GM19455 (cell line): ENCODE results near the gene VDAC2.
A peak's percentile ranks its signal among the peaks of the same experiment; 100 is the strongest.
"Not testable (repeated sequence)": the region's sequence is repeated elsewhere in the genome, so short reads cannot be mapped to it uniquely, and the experiment has no call there.

ENCODE experiments used
- ATAC-seq: cut with Tn5 transposase; IDR thresholded peaks from one replicate; pipeline ENCODE4 v1.9.1; 2021; ENCODE audit not compliant: unreplicated experiment

The VDAC2 gene

DNA sequence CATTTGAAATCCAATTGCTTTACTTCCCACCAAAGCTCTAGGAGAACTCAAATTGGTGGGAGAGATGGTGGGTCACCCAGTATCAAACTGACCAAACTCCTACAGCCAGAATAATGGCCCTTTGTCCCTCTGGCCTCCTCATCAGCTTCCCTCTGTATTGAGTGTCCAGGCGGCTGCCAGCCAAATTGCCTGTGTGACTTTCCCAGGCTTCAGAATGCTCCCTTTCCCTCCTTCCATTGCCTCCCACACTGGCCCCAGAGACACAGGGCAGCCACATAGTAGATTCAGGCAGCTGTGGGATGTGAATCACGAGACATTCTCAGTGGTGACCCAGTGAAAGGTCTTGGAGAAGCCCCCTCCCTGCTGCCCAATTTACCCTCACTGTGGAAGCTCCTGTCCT lies 12.7 kb upstream of the VDAC2 start:
- ATAC-seq, result no peak

GRCh38 chr10:75199949-75200348 lies 10.6 kb upstream of the VDAC2 start:
- ATAC-seq, result not testable (repeated sequence)

- ATAC-seq, result no peak
Measured at GRCh38 chr10:75201793-75202307, 8.7 kb upstream of the VDAC2 start.

GRCh38 chr10:75202321-75203045 lies 8.1 kb upstream of the VDAC2 start:
- no peak for ATAC-seq

DNA sequence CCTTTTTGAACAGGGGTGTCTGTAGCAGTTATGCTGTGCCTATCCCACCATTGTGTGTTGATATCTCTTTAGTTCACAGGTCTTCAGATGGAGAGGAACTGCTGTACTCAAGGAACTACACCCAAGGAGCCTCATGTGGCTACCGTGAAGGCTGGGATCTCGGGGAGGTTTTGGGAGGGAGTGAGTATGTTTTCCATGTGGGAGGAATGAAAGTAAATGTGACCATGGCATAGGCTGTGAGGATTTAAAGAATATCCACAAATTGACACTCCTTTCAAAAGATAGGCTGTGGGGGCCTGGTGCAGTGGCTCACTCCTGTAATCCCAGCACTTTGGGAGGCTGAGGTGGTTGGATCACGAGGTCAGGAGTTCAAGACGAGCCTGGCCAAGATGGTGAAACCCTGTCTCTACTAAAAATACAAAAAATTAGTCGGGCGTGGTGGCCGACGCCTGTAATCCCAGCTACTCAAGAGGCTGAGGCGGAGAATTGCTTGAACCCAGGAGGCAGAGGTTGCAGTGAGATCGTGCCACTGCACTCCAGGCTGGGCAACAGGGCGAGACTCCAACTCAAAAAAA lies 7.5 kb upstream of the VDAC2 start:
- not testable (repeated sequence) for ATAC-seq

DNA sequence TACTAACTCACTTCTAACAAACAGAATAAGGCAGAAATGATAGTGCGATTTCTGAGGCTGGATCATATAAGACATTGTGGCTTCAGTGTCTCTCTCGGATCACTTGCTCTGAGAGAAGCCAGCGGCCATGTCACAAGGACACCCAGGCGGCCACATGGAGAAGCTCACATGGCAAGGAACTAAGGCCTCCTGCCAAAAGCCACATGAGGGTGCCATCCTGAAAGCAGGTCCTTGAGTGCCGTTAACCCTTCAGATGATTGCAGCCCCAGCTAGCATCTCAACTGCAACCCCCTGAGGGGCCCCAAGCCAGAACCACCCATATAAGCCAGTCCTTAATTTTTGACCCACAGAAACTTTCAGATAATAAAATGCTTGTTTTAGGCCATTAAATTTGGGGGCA lies 6.9 kb upstream of the VDAC2 start:
- no peak for ATAC-seq

- no peak for ATAC-seq
Measured at GRCh38 chr10:75205908-75206307, 4.7 kb upstream of the VDAC2 start.

GRCh38 chr10:75206638-75207037 lies 4.0 kb upstream of the VDAC2 start:
- ATAC-seq, result not testable (repeated sequence)

DNA sequence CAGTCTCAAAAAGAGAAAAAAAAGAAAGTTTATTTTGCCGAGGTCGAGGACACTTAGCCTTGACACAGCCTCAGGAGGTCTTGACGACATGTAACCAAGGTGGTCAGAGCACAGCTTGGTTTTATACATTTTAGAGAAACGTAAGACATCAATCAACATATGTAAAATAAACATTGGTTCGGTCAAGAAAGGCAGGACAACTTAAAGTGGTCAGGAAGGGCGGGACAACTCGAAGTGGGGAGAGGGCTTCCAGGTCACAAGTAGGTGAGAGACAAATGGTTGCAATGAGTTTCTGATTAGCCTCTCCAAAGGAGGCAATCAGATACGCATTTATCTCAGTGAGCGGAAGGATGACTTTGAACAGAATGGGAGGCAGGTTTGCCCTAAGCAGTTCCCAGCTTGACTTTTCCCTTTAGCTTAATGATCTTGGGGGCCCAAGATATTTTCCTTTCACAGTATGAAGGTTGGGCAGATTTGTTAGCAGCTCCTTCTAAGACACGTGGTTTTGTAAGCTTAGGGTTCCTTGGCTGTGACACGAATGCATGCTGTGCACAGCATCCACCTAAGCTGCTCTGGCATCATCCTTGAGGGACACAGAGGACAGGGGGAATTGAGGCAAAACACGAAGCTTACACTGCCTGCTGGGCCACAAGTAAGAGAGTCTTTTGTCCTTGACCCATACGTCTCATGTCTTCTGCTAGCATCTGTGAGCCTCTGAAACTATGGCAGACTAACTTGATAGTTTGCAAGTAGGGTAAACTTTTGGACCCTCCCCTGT lies 3.3 kb upstream of the VDAC2 start:
- no peak for ATAC-seq

GRCh38 chr10:75207857-75208144 lies 2.8 kb upstream of the VDAC2 start:
- no peak for ATAC-seq

DNA sequence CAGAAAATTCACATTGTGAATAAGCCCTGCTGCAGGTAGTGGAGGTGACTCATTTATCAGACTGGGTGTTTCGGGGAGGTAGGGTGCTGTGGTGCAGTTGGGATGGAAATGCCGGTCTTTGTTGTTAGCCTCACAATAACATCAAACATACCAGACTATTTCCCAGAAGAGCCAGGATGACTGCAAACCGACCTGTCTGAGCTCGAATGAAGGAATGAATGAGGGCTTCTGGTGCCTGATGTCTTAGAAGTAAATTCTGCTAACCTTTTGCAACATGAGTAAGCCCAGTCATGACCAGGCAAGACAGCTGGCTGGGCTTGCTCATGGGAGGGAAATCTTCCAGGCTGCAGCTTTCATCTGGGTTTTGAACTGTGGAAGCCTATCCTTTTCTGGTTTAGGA lies 2.4 kb upstream of the VDAC2 start:
- no peak for ATAC-seq

GRCh38 chr10:75209086-75209920 lies 1.3 kb upstream of the VDAC2 start:
- ATAC-seq, result no peak

DNA sequence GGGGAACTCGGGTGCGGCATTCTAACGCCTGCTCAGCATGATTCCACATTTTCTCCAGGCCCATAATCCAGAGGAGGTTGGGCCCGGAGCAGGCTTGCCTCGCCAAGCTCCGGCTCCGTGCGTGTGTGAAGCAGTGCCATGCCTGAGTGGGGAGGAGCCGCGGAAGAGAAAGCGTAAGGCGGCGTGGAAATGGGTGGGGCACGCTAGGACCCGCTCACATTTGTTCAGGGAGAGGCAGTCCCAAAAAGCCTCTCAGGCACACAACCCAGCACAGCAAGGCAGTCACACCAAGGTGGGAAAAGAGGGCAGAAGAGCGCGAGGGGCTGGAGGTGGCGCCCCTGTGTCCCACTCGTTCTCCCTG lies 695 bp upstream of the VDAC2 start:
- peak; percentile 61 for ATAC-seq

GRCh38 chr10:75211007-75211691 lies 553 bp downstream of the VDAC2 start:
- peak; percentile 34 for ATAC-seq

GRCh38 chr10:75212343-75212742 lies 1.7 kb downstream of the VDAC2 start:
- no peak for ATAC-seq

- no peak for ATAC-seq
Measured at GRCh38 chr10:75220274-75220673, 9.7 kb downstream of the VDAC2 start.

- ATAC-seq, result not testable (repeated sequence)
Measured at GRCh38 chr10:75221492-75221891, 10.9 kb downstream of the VDAC2 start.

DNA sequence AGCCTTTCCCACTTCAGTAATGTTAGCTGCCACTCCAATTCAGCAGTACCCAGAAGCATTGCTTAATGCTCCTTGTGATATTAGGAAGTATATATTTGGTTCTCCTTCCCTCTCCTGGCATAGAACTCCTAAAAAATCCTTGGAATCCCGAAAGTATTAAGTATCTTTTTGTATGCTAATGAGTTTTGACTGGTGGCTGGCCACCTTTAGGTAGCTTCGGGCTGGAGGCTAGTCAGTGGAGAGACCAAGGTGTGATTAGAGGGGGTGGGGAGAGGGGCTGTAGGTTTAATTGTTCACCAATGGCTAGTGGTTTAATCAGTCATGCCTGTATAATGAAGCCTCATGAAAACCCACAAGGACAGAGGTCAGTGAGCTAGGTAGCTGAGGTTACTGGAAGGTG lies 12.9 kb downstream of the VDAC2 start:
- ATAC-seq, result no peak

DNA sequence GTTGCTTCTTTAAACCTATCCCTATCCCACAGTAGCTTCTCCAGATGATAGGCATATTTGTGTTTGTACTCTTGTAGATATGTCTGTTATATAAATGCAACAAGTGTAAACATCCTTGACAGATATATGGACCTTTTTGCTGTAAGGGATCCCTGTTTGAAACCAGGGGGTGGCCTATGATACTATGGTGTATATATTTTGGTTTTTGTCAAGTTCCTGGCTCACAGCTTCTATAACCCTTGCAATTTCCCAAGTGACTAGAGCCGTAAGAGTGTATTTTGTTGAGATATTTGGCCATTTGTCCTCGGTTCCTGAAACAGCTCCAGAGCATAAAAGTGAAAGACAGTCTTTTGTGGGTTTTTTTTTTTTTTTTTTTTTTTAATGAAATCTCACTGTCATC lies 15.5 kb downstream of the VDAC2 start:
- no peak for ATAC-seq

- no peak for ATAC-seq
Measured at GRCh38 chr10:75226656-75227055, 16.1 kb downstream of the VDAC2 start.

DNA sequence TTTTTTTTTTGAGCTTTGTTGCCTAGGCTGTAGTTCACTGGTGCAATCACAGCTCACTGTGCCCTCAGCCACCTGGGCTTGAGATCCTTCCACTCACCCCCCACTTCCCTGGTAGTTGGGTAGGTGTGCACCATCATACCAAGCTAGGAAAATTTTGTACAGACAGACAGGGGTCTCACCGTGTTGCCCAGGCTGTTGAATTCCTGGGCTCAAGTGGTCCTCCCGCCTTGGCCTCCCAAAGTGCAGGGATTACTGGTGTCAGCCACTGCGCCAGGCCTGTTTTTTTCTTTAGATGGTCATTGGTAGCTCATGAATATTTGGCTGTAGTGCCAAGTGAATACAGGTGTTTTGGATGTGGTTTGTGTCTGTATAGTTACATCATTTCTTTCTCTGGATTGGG lies 17.7 kb downstream of the VDAC2 start:
- ATAC-seq, result no peak
